Epithelial cell of esophagus (primary cell): ENCODE data around the gene DRC7.
"Not testable (repeated sequence)": the region's sequence is repeated elsewhere in the genome, so short reads cannot be mapped to it uniquely, and the experiment has no call there.

Experiments used
- DNase-seq: peaks from one replicate; pipeline ENCODE4 v3.0.0; 2010; ENCODE audit warnings: low read depth
- H3K4me3 ChIP-seq: 2 replicates; pipeline ENCODE4 v1.5.1; 2011; ENCODE audit warnings: mild to moderate bottlenecking, low read length, control low read depth
- CTCF ChIP-seq: IDR thresholded peaks from 2 replicates; pipeline ENCODE4 v1.5.1; 2011; ENCODE audit warnings: low read depth, mild to moderate bottlenecking, low read length, control low read depth, inconsistent platforms; ENCODE audit not compliant: insufficient read depth; ENCODE audit errors: missing control alignments

Gene DRC7

GRCh38 chr16:57709663-57710062 lies 15.1 kb downstream of the DRC7 start:
- DNase-seq = no peak
- no peak overlapping the region for H3K4me3 ChIP-seq
- TF ChIP-seq CTCF = no peak

- no peak overlapping the region for H3K4me3 ChIP-seq
- no peak for TF ChIP-seq CTCF
- no peak for DNase-seq
Observed at GRCh38 chr16:57711346-57711745, 16.7 kb downstream of the DRC7 start.

GRCh38 chr16:57711993-57712392 lies 17.4 kb downstream of the DRC7 start:
- TF ChIP-seq CTCF = no peak
- no peak overlapping the region for H3K4me3 ChIP-seq
- DNase-seq = no peak

GRCh38 chr16:57712569-57712968 lies 18.0 kb downstream of the DRC7 start:
- DNase-seq, H3K4me3 ChIP-seq: not testable (repeated sequence)

- no peak overlapping the region for H3K4me3 ChIP-seq
- DNase-seq = no peak
- TF ChIP-seq CTCF = no peak
Observed at GRCh38 chr16:57713596-57713995, 19.0 kb downstream of the DRC7 start.

- no peak overlapping the region for H3K4me3 ChIP-seq
- DNase-seq = no peak
- TF ChIP-seq CTCF = no peak
Observed at GRCh38 chr16:57714047-57714446, 19.4 kb downstream of the DRC7 start.

- TF ChIP-seq CTCF = peak; percentile 50
- H3K4me3 ChIP-seq = no peak overlapping the region
- DNase-seq = peak; percentile 59
Observed at GRCh38 chr16:57720142-57720575, 25.6 kb downstream of the DRC7 start.
